GM18519 (cell line): Measurements from ENCODE around the gene LGALS9C.
"Not testable (repeated sequence)": the region's sequence is repeated elsewhere in the genome, so short reads cannot be mapped to it uniquely, and the experiment has no call there.

Source experiments
- ATAC-seq: cut with Tn5 transposase; IDR thresholded peaks from one replicate; pipeline ENCODE4 v1.9.1; 2021; ENCODE audit warnings: mild to moderate bottlenecking, moderate library complexity; ENCODE audit not compliant: unreplicated experiment, low FRiP score

Gene LGALS9C

GRCh38 chr17:18527354-18527753, 50.8 kb downstream of the LGALS9C start:
- ATAC-seq: not testable (repeated sequence)

GRCh38 chr17:18528435-18528834, 51.8 kb downstream of the LGALS9C start:
- ATAC-seq: not testable (repeated sequence)

- ATAC-seq: not testable (repeated sequence)
These were observed 52.4 kb downstream of the LGALS9C start for GRCh38 chr17:18528899-18529500.

GRCh38 chr17:18530405-18530804, 53.8 kb downstream of the LGALS9C start:
- not testable (repeated sequence) for ATAC-seq

GRCh38 chr17:18542234-18542633, 65.6 kb downstream of the LGALS9C start:
- not testable (repeated sequence) for ATAC-seq

GRCh38 chr17:18542907-18543306, 66.3 kb downstream of the LGALS9C start:
- ATAC-seq: not testable (repeated sequence)
